ENCODE measurements around the gene DIS3L2. TPM values are rescaled to one million over a fixed set of nuclear protein-coding genes. Genes with fewer than 3 reads are reported as not detected.

Gene DIS3L2
- polyA plus RNA-seq, 1 experiment, result 8.2 TPM

DNA sequence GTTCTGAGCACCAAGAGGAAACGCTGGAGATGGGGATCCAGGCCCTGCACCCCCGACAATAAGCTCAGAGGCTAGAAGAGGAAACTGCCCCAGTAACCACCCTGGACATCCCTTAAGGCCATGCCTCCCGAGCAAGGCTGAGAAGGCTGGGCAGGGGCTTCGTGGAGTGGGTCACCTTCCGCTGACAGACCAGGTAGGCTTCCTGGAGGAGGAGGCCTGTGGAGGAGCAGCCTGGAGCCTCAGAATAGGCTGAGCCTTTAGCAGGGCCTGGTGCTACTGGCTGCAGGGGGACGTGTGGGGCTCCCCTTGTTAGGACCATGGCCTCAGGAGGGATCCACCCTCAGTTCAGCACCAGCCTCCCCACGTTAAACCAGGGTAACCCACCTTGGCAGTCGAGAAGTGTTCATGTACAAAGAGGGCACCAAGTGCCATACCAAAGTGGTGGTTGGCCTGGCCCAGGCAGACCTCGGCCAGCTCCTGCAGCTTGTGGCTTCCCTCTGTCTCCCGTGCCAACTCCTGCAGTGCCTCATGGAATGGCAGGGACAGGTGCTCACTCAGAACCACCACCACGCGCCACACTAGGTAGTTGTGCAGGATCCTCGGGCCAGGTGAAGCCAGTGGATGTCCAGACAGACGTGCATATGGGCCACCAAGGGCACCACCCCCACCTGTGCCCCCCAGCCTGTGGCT is 388.6 kb downstream of the DIS3L2 start:
- CTCF ChIA-PET, result no interaction called here
- Histone ChIP-seq H3K4me3 (ENCODE audit: low read depth, low read length) (no peak overlapping the region), H3K27ac (ENCODE audit: low read depth, low read length) (no peak overlapping the region), H3K27me3 (ENCODE audit: control insufficient read depth, insufficient read depth, low read length) (peaks cover 42% of the 10 kb centered on the region), H3K9me3 (ENCODE audit: control insufficient read depth, insufficient read depth, low read length) (peaks cover 2% of the 10 kb centered on the region; the same call in 1 of the 2 replicates)
- POLR2A ChIA-PET, result interaction anchor here (0.6 kb wide), 1 partner anchor 14 kb away, joined by 4 read pairs; no protein-coding TSS in a partner anchor
- DNase-seq (ENCODE audit: low read depth, low spot score), result no peak
- TF ChIP-seq, protein P1, sequence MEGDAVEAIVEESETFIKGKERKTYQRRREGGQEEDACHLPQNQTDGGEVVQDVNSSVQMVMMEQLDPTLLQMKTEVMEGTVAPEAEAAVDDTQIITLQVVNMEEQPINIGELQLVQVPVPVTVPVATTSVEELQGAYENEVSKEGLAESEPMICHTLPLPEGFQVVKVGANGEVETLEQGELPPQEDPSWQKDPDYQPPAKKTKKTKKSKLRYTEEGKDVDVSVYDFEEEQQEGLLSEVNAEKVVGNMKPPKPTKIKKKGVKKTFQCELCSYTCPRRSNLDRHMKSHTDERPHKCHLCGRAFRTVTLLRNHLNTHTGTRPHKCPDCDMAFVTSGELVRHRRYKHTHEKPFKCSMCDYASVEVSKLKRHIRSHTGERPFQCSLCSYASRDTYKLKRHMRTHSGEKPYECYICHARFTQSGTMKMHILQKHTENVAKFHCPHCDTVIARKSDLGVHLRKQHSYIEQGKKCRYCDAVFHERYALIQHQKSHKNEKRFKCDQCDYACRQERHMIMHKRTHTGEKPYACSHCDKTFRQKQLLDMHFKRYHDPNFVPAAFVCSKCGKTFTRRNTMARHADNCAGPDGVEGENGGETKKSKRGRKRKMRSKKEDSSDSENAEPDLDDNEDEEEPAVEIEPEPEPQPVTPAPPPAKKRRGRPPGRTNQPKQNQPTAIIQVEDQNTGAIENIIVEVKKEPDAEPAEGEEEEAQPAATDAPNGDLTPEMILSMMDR (IDR thresholded peaks at IDR 0.05; ENCODE audit: low read depth, low read length), result no peak

DNA sequence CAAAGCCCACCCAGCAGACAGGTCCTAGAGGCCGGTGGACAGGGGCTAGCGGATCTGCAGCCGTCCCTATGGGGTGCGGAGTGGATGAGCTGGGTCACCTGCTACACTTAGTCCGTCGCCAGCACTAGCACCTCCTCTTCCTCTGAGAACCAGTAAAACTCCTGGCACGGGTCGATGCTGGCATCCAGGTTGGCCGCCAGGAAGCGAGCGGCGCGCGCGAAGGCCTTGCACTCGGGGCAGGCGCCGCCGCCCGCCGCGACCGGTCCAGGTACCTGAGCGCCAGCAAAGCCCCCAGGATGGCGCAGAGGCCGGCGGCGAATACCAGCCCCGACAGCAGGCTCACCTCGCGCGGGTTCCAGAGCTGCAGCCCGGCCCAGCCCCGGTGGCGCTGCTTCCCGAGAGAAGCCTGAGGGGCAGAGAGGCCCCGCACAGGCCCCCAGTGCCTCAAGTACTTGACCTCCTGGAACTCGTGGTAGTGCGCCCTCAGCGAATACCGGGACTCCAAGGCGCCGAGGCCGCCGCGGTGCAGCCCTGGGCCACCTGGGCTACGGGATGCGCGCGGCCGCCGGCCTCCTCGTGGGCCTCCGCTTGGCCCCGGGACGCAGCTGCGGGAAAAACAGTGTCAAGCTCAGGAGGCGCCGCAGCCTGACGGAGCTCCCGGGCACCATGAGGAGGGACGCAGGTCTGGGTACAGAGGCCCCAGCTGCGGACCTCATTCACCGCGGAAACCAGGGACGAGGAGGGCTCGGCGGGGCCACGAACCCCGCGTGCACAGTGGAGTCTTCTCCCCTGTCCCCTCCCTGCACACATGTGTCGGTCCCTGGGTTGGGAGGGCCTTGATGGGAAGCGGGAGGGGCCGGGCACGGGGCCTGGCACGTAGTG is 389.5 kb downstream of the DIS3L2 start:
- Histone ChIP-seq H3K27me3 (ENCODE audit: control insufficient read depth, insufficient read depth, low read length) (peaks cover 42% of the 10 kb centered on the region), H3K9me3 (ENCODE audit: control insufficient read depth, insufficient read depth, low read length) (no peaks in the 10 kb centered on the region; the same call in 1 of the 2 replicates), H3K4me3 (ENCODE audit: low read depth, low read length) (no peak overlapping the region), H3K27ac (ENCODE audit: low read depth, low read length) (no peak overlapping the region)
- TF ChIP-seq, protein P1 (IDR thresholded peaks at IDR 0.05; ENCODE audit: low read depth, low read length), result no peak
- ChIA-PET POLR2A (no interaction called here), CTCF (no interaction called here)
- no peak for DNase-seq (ENCODE audit: low read depth, low spot score)

DNA sequence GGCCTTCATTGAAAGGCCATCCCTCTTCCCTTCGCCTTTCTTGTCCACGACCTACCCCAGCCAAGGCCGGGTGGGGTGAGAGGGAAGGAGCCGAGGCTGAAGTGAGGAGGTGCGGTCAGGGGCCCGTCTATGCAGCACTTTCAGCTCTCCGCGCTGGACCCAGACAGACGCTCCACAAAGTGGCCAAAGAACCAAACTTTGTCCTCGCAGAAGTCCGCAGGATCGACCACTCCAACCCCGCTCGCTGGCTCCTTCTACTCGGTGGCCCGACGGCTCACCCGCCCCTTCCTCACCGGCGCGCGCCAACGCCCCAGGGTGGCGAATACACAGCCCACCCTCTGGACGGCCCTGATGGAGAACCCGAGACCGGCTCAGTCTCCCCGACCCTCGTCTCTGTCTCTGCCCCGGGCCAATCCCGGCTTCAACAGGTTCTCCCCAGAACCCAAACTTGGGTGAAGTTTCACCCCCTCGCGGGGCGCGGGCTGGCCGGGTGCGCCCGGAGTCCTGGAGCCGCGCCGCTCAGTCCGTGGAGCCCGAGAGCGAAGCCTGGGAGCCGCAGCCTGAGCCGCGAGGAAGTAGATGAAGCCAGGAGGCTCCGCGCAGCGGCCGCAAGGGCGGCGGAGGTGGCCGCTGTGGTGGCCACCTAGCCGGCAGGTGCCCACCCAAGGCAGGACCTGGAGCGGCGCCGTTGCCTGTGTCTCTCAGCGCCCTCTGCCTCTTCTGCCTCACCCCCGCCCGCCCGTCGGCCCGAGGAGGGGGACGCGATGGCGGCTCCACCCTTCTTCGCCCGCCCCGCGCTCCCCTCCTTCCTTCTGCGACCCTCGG is 390.4 kb downstream of the DIS3L2 start:
- POLR2A ChIA-PET, result no interaction called here
- TF ChIP-seq, protein P1 (IDR thresholded peaks at IDR 0.05; ENCODE audit: low read depth, low read length), result no peak
- Histone ChIP-seq H3K27ac (ENCODE audit: low read depth, low read length) (no peak overlapping the region), H3K9me3 (ENCODE audit: control insufficient read depth, insufficient read depth, low read length) (no peaks in the 10 kb centered on the region; the same call in 1 of the 2 replicates), H3K4me3 (ENCODE audit: low read depth, low read length) (no peak overlapping the region), H3K27me3 (ENCODE audit: control insufficient read depth, insufficient read depth, low read length) (peaks cover 40% of the 10 kb centered on the region)
- no peak for DNase-seq (ENCODE audit: low read depth, low spot score)
- CTCF ChIA-PET, result no interaction called here

DNA sequence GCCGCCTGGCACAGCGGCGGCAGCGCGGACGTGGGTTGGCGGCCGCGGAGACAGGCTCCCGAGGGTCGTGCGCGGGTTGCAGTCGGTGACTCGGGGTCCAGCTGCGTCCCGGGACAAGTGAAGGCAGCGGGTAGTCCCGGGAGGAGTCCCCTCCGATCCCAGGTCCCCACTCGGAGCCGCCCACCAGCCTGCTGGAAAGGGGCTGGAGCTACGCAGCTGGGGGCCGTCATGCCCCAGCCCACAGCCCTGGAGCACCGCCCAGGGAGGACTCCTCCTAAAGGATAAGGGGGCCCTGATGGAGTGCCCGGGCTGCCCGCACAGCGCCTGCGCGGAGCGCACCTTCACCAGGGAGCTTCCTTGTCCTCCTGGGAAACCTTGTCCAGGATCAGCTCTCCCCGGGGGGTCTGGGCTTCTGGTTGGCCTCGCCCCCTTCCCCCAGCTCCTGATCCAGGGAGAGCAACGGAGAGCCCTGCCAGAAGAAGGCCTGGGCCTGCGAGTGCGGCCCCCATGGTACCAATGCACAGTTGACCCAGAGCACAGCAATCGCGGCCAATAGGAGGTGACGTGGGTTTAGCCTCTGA is 391.1 kb downstream of the DIS3L2 start:
- H3K9me3 ChIP-seq (ENCODE audit: control insufficient read depth, insufficient read depth, low read length), result no peaks in the 10 kb centered on the region; the same call in 1 of the 2 replicates
- CTCF ChIA-PET, result no interaction called here
- no peak for DNase-seq (ENCODE audit: low read depth, low spot score)
- H3K27ac ChIP-seq (ENCODE audit: low read depth, low read length), result no peak overlapping the region
- H3K4me3 ChIP-seq (ENCODE audit: low read depth, low read length), result no peak overlapping the region
- peaks cover 39% of the 10 kb centered on the region for H3K27me3 ChIP-seq (ENCODE audit: control insufficient read depth, insufficient read depth, low read length)
- POLR2A ChIA-PET, result no interaction called here
- TF ChIP-seq, protein P1 (IDR thresholded peaks at IDR 0.05; ENCODE audit: low read depth, low read length), result no peak

Data from AG04450 (cell line).